Measurements from ENCODE around the gene GUCA2B.

GUCA2B gene
- 0 reads per million in 2 experiments for total RNA-seq

DNA sequence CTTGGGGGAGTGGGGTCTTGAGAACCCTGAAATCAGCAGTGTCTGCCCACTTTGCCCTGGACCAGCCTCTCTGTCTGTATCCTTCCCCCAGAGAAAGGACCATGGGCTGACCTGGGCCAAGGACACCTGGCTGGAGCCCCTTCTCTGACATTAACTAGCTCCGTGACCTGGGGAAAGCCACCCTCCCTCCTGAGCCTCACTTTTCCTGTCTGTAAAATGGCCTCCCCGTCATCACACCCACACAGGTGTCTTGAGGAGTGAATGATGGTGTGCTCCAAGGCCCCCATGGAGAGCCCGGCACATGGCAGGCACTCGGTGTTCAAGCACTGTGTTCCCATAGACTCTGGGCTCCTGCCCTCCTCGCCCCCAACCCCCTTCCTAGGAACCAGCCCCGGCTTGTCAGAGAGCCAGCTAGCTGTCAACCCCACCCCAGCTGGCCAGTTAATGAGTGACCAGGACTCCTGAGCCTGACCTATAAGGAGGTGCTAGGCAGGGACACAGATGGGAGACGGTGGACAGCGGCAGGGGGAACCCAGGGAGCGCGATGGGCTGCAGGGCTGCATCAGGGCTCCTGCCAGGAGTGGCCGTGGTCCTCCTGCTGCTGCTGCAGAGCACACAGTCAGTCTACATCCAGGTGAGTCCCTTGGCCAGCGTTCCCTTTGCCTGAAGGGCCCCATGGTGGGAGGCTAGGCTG lies at the start of gene GUCA2B:
Gene GUCA2B (plus strand): TSS at position 504 of the 694 bp plus-strand sequence. CDS start 41 bp downstream, at position 545.
- no peak for DNase-seq (ENCODE audit: low read depth)

DNA sequence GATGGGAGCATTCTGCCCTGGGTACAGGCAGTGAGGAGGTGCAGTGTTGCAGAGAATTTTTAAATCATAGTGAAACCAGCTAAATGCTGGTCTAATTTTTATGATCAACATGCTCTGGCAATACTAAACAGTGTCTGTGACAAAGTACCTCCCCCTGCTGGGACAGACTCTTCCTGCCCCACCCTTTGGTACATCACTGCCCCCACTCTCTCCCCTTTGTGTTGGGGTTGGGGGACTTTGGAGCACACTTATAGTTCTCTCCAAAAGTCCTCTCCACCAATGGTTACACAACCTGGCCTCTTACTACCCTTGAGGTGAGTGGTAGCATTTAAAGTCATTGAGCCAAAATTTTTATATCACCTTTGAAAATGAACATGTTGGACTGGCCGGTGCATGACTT lies 48.2 kb upstream of the GUCA2B start:
- DNase-seq (ENCODE audit: low read depth): no peak

DNA sequence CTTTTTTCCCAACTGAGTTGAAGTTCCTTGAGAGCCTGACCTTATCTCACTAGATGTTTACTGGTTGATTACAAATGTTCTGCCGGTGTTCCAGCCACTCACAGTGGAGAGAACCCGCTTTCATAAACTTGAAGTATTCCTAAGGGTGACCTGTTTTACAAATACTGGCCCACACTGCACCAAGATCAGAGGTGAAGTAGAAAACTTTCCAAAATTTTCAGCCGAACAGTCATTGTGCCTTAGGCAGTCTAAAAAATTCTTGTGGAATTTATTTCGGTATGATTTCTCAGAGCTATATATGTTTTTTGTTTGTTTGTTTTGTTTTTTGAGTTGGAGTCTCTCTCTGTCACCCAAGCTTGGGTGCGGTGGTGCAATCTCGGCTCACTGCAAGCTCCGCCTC lies 44.9 kb upstream of the GUCA2B start:
- DNase-seq (ENCODE audit: low read depth): no peak

DNA sequence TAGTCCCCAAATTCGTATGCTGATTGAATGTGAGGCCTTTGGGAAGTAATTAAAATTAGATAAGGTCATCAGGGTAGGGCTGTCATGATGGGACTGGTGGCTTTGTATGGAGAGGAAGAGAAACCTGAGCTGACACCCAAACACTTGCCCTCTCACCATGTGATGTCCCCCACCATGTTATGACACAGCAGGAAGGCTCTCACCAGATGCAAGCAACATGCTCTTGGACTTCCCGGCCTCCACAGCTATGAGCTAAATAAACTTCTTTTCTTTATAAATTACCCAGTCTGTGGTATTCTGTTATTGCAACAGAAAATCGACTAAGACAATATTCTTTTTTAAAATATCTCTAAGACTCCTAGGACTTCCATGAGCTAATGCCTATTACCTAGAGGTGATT lies 43.6 kb upstream of the GUCA2B start:
- DNase-seq (ENCODE audit: low read depth): no peak

DNA sequence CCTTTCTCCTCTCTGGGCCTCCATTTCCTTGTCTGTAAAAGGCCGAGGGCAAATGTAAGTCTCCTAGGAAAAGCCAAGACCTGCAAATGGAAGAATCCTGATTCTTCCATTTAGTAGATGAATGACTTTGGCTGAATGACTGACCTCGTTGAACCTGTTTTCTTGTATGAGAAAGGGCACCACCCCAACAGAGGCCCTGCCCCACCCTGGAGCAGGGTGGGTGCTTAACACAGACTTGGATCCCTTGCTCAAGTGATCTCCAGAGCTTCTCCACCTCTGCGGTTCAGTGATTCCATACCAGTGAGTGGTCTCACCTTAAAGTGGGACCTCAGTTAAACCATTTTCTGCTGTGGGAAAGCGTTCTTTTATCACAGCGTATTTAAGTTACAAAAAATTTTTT lies 39.0 kb upstream of the GUCA2B start:
- no peak for DNase-seq (ENCODE audit: low read depth)

DNA sequence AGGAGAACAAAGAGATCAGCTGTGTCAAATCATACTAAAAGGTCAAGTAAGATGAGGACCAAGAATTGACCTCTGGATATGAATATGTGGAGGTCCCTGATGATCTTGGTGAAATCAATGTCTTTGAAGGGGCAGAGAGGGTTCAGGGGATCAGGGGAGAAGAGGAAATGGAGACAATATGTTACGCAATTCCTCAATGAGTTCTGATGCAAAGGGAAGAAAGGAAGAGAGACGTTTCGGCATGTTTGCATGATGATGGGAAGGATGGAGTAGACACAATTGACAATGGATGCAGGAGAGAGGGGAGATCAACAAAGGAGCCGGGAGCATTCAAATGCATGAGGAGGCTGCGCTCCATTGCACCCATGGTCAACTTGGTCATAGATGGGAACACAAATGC lies 36.0 kb upstream of the GUCA2B start:
- no peak for DNase-seq (ENCODE audit: low read depth)

DNA sequence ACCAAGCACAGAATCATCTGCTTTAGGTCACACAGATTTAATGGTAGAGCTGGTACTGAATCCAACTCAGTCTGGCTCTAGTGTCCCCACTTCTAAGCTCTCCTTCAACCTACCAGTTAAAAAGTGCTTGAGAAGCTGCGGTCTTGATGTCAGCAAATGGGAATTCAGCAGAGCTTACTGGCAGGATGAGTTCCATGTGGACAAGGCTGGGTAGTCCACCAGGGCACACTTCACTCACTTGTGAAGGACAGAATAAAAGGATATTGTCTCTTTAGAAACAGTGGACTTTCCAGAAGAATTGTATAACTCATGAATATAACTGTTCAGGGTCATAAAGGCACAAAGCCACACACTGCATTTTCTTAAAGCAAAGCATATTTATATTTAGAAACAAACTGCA lies 35.1 kb upstream of the GUCA2B start:
- no peak for DNase-seq (ENCODE audit: low read depth)

DNA sequence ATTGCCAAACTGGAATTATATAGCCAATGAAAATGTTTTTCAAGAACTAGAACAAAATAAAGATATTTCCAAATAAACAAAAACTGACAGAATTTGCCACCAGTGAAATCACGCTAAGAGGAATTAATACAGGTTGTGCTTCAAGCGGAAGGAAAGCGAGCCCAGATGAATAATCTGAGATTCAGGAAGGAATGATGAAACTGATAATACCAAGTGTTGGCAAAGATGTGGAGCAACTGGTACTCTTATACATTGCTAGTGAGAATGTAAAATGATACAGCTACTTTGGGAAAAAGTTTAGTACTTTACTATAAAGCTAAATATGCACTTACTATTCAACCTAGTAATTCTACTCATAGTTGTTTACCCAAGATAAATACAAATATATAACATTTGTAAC lies 30.8 kb upstream of the GUCA2B start:
- no peak for DNase-seq (ENCODE audit: low read depth)

DNA sequence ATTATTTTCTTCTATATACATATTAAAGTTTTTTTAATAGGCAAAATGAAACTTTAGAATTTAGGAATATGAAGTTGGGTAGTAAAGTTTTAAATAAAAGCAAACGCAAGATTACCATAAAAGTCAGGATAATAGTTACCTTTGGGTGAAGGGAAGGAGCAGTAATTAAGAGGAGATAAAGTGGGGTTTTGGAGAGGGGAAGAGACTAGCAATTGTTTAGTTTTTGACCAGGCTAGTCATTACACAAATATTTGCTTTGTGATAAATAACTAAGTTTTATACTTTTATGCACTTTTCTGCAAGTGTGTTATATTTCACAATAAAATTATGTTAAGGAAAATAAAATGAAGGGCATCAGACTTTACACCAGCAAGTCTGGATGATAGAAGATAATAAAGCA lies 27.7 kb upstream of the GUCA2B start:
- no peak for DNase-seq (ENCODE audit: low read depth)

DNA sequence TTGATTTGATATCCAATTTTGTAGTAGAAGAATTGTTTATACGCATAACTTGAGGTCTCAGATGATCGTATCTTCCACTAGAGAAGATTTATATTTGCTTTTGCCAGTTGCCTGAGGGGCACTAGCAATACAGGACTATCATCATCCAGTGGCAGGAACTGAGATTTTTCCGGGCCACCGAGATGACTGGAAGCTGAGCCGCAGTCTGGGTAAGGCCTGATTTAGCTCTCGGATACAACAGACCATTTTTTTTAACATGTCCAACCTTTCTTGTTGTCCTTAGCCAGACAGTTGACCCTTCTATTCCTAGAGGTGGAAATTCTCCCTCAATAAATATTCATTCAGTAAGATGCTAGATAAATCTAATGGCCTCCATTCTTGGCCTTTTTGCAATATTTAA lies 25.4 kb upstream of the GUCA2B start:
- no peak for DNase-seq (ENCODE audit: low read depth)

DNA sequence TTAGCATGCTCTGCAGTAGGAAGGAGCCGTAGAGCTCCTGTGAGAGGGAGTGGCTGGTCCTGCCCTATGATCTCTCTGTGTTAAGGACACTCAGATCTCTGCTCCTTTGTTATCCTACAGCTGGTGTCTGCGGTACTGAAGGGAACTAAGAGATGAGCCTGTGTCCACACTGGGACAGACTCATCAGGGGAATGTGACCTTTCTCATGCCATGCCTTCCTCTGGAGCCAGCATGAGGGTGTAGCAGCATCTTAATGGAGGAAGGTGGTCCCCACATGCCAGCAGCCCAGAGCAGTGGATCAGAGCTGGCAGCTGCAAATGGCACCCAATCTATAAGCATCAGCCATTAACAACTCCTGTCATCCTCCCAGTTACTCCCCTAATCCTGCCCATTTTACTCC lies 24.7 kb upstream of the GUCA2B start:
- DNase-seq (ENCODE audit: low read depth): no peak

DNA sequence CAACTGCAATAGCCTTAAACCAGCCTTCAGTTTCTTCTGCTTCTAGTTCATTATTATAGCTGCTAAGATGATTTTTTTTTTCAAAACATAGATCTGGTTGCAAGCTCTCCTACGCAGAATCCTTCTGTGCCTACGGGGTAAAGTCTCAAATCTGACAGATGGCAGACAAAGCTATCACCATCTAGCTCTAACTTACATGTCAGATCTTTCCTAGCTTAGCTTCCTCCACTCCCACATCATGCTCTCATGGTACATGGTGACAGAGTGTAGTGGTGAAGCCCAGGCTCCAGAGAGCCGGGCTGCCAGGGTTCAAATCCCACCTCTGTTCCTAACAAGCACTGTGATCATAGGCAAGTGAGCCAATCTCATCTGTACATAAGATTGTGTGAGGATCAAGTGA lies 24.2 kb upstream of the GUCA2B start:
- DNase-seq (ENCODE audit: low read depth): no peak

DNA sequence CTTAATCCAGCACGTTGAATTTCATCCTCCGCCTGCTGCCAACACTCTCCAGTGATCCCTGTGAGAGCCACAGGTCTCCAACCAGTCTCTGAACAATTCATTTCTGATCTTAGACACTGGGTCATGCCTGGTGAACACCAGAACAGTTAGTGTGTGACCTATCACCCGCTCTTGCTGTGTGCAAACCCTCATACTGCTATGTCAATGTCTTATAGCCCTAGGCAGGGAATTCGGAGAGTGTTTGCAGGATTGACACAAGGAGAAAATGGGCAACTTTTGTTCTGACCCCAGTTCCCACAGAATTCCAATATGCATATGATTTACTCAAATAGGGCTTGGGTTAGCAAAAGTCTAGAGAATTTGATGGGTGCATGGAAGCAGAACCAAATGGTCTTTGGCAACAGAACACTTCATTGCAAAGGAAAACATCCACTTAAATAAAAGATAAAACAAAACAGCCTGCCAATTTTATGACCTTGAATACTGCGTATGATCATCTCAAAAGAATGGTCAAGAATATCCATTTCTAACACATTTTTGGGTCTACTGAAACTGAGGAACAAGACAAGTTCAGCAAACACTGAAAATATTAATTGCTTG lies 23.0 kb upstream of the GUCA2B start:
- no peak for DNase-seq (ENCODE audit: low read depth)

DNA sequence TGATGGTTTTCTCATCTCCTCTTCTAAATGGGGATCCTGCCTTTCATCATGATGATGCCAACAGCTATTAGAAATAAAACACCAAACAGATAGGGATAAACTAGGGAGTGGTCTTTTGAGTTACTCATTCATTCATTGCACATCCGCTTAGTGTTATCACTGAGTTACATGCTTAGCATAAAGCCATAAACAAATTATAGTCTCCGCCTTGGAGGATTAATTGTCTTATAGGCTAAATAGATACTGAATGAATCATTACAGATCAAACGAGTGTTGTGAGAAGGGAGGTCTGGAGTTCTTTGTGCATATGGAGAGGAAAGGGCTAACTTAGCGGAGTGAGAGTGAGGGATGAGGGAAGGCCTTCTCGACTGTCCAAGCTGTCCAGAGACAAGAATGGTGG lies 19.8 kb upstream of the GUCA2B start:
- DNase-seq (ENCODE audit: low read depth): no peak

DNA sequence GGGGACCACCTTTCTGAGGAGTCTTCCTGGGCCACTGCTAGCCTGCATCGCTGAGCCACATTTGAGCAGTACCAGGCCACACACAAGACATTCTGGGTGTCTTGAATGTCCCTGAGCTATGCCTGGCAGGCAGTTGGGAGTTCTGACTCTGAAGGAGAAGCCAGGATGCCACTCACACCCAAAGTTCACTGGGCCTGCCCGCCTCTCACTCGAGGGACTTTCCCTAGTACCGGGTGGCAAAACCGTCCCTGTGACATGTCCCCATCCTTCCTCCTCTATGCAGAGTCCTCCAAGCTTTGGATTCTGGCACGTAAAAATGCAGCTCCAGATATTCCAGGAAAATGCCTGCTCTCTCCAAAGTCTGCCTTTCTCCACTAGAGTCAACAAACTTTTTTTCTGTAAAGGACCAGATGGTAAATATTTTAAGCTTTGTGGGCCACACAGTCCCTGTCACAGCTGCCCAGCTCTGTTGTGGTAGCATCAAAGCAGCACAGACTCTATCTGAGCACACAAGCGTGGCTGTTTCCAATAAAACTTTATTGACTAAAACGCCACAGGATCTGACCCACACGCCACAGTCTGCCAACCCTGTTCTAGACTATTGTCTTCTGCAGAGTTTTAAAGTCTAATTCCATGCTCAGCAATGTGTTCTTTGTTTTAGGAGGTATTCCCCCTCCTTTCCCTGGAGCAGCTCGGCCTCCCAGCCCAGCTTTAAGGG lies 19.2 kb upstream of the GUCA2B start:
- no peak for DNase-seq (ENCODE audit: low read depth)

DNA sequence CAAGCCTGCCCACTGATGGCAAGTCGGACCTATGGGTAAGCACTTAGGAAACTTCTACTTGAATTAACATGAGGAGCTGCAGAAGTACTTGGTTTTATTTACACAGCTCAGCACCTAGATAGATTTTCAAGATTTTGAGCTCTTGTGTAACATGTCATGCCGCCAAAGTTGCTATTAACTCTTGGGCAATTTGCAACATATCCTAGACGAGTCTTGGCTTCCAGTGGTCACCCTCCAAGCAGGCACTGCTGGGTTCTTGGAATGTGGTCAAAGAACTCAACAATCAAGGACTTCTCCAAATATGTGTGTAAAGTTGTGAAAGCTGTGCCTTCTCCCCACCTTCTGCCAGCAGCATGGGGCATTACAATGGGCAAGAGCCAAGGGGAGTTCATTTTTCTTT lies 17.8 kb upstream of the GUCA2B start:
- no peak for DNase-seq (ENCODE audit: low read depth)

DNA sequence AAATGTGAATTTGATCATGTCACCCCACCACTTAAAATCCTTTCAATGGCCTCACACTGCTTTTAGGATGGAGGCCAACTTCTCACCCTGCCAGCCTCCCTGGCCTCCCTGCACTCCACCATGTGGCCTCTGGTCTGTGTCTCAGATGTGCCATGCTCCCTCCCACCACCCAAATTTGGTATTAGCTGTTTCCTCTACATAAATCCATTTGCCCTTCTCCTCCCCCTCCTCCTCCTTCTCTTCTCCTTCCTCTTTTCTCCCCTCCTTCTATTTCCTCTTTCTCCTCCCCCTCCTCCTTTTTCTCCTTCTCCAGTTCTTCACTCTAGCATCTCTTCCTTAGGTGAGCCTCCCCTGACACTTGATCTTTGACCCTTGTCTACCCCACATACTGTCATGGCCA lies 16.7 kb upstream of the GUCA2B start:
- no peak for DNase-seq (ENCODE audit: low read depth)

DNA sequence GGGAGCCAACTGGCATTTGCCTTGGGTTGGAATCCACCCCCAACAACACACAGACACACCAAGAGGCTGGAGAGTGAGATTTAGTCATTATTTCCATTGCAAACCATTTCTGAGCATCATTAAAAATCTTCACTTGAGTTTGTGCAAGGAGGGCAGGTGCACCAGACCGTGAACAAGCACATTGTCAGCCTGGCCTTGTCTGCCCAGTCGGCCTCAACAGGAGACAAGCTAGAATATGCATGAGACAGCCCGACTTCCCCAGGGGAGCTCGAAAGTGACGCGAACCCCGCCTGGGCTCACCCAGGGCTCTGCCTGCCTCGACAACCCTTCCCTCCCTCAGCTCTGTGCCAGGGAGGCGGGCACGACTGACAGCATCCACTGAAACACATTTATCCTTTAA lies 15.4 kb upstream of the GUCA2B start:
- DNase-seq (ENCODE audit: low read depth): no peak

DNA sequence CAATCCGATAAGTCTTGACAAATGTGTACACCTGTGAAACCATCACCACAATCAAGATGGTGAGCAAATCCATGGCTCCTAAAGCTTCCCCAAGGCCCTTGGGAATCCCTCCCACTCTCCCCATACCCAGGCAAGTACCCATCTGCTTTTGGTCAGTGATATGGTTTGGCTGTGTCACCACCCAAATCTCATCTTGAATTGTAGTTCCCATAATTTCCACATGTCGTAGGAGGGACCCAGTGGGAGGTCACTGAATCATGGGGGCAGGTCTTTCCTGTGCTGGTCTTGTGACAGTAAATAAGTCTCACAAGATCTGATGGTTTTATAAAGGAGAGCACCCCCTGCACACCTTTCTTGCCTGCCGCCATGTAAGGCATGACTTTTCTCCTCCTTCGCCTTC lies 14.6 kb upstream of the GUCA2B start:
- no peak for DNase-seq (ENCODE audit: low read depth)

DNA sequence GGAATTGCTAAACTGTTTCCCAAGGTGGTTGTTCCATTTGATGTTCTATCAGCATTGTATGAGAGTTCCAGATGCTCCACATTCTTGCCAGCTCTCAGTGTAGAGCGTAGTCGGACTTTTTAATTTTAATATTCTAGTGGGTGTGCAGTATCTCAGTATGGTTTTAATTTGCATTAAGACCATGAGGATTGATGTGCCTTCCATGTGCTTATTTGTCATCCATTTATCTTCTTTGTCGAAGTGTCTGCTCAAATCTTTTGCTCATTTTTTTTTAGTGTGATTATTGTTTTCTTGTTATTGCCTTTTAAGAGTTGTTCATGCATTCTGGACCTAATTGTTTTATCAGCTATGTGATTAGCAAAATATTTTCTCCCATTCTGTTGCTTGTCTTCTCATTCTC lies 13.8 kb upstream of the GUCA2B start:
- DNase-seq (ENCODE audit: low read depth): no peak

DNA sequence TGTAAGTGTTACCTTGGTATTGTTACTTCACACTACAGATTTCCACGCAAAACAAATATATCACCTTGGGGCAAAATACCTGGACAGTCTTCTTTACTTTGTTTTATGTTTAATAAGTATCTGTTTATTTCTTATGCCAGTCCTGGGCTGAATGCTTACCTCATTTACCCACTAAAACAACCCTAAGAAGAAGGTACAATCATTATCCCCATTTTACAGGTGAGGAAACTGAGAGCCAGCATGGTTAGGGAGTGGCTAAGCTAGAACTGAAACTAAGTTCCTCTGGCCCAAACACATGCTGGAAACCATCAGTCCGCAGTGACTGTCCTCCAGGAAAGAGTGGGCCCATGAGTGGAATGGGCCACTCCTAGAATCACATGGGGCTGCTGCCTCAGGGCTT lies 13.0 kb upstream of the GUCA2B start:
- DNase-seq (ENCODE audit: low read depth): no peak

DNA sequence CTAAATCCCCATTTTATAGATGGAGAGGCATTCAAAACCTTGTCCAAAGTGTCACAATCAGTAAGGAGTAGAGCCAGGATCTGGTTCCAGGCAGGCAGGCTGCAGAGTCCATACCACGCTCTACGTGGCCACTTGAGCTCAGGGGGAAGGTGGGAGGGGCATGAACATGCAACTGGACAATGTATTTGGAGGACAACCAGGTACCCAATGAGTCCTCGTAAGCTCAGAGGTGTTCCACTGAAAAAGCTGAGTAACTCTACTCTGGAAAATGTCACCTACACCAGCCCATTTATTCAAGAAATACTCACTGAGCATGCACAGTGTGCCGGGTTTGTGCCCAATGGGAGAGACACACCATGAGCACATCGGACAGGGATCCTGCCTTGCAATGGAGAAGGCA lies 11.2 kb upstream of the GUCA2B start:
- no peak for DNase-seq (ENCODE audit: low read depth)

DNA sequence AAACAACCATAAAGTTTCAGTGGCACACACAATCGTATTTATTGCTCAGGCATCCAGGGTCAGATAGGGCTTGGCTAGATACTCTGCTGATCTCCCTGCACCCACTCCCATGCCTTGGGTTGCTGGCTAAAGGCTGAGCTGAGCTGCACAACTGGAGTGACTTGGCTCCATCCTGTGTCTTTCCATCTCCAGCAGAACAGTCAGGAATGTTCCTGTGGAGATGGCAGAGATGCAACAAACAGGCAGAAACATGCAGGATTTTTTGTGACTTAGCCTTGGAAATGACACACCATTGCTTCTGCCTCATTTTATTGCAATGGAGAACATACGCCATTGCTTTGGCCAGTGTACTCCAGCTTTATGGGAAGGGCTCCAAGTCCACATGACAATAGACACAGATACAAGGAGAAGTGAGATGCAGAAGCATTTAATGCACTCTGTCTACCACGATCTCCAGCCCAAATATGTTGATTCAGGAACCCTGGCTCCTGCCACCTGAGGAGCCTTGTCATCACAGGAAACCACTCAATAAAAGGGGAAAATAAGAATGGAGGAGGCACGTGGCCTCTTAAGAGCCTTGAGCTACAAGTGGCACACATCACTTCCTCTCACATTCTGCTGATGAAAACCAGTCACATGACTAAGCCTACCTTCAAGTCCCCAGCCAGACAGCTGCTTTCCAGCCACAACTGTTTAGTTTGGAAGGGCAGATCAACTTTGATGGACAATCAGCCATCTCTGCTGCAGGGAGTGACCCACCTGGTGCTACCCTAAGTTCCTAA lies 10.1 kb upstream of the GUCA2B start:
- DNase-seq (ENCODE audit: low read depth): no peak
